ENCODE measurements around the gene ZC3H8. TPM values are rescaled to one million over a fixed set of nuclear protein-coding genes. Genes with fewer than 3 reads are reported as not detected.
"Not testable (repeated sequence)": the region's sequence is repeated elsewhere in the genome, so short reads cannot be mapped to it uniquely, and the experiment has no call there.

The ZC3H8 gene
- total and polyA plus RNA-seq, 8 donors, result 3.1 to 8.6 (median 4.3) TPM

GRCh38 chr2:112216167-112216566, 38.7 kb downstream of the ZC3H8 start:
- intact Hi-C loops (cut with DNase I), result no loop called here
- Histone ChIP-seq H3K4me1 (no peaks in the 10 kb centered on the region), H3K27me3 (no peaks in the 10 kb centered on the region), H3K9me3 (no peaks in the 10 kb centered on the region), H3K27ac (no peak overlapping the region), H3K4me3 (no peak overlapping the region), H3K36me3 (peaks cover 0 to 3% (median 0%) of the 10 kb centered on the region in 3 donors)
- 89 to 95% methylated on average over 3 of the region's 3 CpGs for WGBS, 2 donors
- ATAC-seq (no peak), FAIRE-seq (no peak), DNase-seq (no peak)
- no peak for TF ChIP-seq CTCF (IDR thresholded peaks at IDR 0.05)

- WGBS, 2 donors, result 79 to 88% methylated on average over 3 of the region's 3 CpGs
- intact Hi-C loops (cut with DNase I); H3K4me3 ChIP-seq; ATAC-seq; DNase-seq; H3K27me3 ChIP-seq; H3K9me3 ChIP-seq; H3K36me3 ChIP-seq; H3K27ac ChIP-seq; H3K4me1 ChIP-seq; FAIRE-seq: not testable (repeated sequence)
Measured at GRCh38 chr2:112207905-112208304, 46.9 kb downstream of the ZC3H8 start.

GRCh38 chr2:112204411-112204810, 50.4 kb downstream of the ZC3H8 start:
- peaks cover 0 to 3% (median 0%) of the 10 kb centered on the region in 4 donors for H3K9me3 ChIP-seq
- H3K4me1 ChIP-seq, result no peaks in the 10 kb centered on the region
- H3K27me3 ChIP-seq, result no peaks in the 10 kb centered on the region
- no peak for TF ChIP-seq CTCF (IDR thresholded peaks at IDR 0.05)
- H3K36me3 ChIP-seq, result no peaks in the 10 kb centered on the region
- no peak overlapping the region for H3K27ac ChIP-seq
- no peak for FAIRE-seq
- 84 to 96% methylated on average over 2 of the region's 2 CpGs for whole genome bisulfite sequencing, 2 donors
- DNase-seq, result no peak
- H3K4me3 ChIP-seq, result no peak overlapping the region
- no peak for ATAC-seq
- intact Hi-C loops (cut with DNase I), result no loop called here

DNA sequence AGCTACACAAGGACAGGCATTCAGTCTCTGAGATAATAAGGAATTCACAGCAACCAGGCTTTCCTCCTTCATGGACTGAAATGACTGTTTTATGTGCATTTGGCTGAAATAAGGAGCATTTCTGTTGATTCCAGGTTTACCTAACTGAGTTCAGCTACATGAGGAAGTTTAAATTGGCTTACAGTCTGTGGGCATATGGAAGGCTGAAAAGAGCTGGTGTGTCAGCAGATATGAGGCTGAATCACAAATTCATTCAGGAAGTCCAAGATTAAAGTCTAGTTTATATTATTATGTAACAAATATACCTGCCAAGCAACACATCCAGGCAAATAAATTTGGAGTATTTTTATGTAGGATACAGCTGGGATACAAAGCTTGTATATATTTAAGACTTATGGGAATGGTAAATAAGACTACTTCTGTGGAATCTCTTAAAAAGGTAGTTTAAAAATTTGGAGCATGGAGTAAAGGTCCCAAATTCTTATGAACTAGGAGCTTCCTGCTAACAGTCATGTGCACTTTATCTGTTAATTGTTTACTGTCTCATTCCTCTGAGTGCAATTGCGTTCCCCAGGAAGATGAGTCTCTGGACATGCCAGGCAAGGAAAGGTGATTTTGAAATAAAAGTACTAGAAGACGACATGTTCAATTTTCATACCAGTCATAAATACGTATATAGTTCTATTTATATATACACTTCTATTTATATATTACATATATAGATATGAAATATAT, 53.0 kb downstream of the ZC3H8 start:
- no peak for TF ChIP-seq CTCF (IDR thresholded peaks at IDR 0.05)
- no peak for DNase-seq
- intact Hi-C loops (cut with DNase I), result no loop called here
- no peak for ATAC-seq
- no peak for FAIRE-seq
- no peaks in the 10 kb centered on the region for H3K27me3 ChIP-seq
- peaks cover 0 to 3% (median 0%) of the 10 kb centered on the region in 4 donors for H3K9me3 ChIP-seq
- H3K36me3 ChIP-seq, result no peaks in the 10 kb centered on the region
- H3K4me1 ChIP-seq, result no peaks in the 10 kb centered on the region
- no peak overlapping the region for H3K4me3 ChIP-seq
- WGBS, 2 donors, result 81 to 90% methylated on average over 3 of the region's 3 CpGs
- no peak overlapping the region for H3K27ac ChIP-seq

DNA sequence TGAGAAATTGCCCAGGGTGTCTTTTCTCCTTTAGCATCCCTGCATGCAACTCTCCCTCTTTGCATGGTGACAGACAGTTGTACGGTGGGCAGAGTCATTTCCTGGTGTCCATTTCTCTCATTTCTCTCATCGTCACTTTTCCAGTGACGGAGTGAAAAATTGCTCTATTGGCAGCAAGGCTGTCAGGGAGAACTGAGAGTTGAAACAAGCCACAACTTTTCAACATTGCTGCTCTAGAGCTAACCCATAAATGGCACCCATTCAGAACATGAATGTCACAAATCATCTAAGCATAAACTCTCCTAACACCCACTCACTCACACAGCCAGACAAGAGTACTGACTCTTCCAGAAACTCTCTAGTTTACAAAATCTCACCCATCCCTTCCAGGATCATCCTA, 55.7 kb downstream of the ZC3H8 start:
- Histone ChIP-seq H3K36me3 (no peaks in the 10 kb centered on the region), H3K4me1 (no peaks in the 10 kb centered on the region), H3K27me3 (no peaks in the 10 kb centered on the region), H3K4me3 (no peak overlapping the region), H3K9me3 (no peaks in the 10 kb centered on the region), H3K27ac (no peak overlapping the region)
- FAIRE-seq (no peak), DNase-seq (no peak), ATAC-seq (no peak)
- WGBS, 2 donors, result 78 to 88% methylated on average over 3 of the region's 3 CpGs
- intact Hi-C loops (cut with DNase I), result no loop called here
- TF ChIP-seq CTCF (IDR thresholded peaks at IDR 0.05), result no peak
